KMS-11 (cell line): ENCODE results near the gene TXNRD1.
"Not testable (repeated sequence)": the region's sequence is repeated elsewhere in the genome, so short reads cannot be mapped to it uniquely, and the experiment has no call there.

Source experiments
- H2AFZ ChIP-seq: fragments of 200-600 bp; sonication (generic); 2 replicates; pipeline ENCODE4 v1.6.1; 2016; ENCODE audit warnings: antibody characterized with exemption, mixed run types, low read depth
- H3K27ac ChIP-seq: fragments of 200-600 bp; sonication (generic); 2 replicates; pipeline ENCODE4 v1.6.1; 2016; ENCODE audit warnings: mild to moderate bottlenecking, mixed run types
- H3K27me3 ChIP-seq: fragments of 200-600 bp; sonication (generic); 2 replicates; pipeline ENCODE4 v1.6.1; 2017; ENCODE audit warnings: mild to moderate bottlenecking, low read depth, mixed run types, moderate library complexity; ENCODE audit not compliant: insufficient read depth
- H3K36me3 ChIP-seq: fragments of 200-600 bp; sonication (generic); 2 replicates; pipeline ENCODE4 v1.6.1; 2017; ENCODE audit warnings: mild to moderate bottlenecking, mixed run types; ENCODE audit not compliant: insufficient read depth
- H3K4me1 ChIP-seq: fragments of 200-600 bp; sonication (generic); 2 replicates; pipeline ENCODE4 v1.6.1; 2016; ENCODE audit warnings: mild to moderate bottlenecking, low read depth, mixed run types; ENCODE audit not compliant: poor library complexity, severe bottlenecking
- H3K4me2 ChIP-seq: fragments of 200-600 bp; sonication (generic); 2 replicates; pipeline ENCODE4 v1.7.0; 2016; ENCODE audit warnings: mild to moderate bottlenecking, mixed run types
- H3K4me3 ChIP-seq: fragments of 200-600 bp; sonication (generic); IDR thresholded peaks from 2 replicates; pipeline ENCODE4 v1.6.1; 2017; ENCODE audit warnings: low read depth, low read length, mixed read lengths; ENCODE audit not compliant: insufficient read depth
- H3K79me2 ChIP-seq: fragments of 200-600 bp; sonication (generic); 2 replicates; pipeline ENCODE4 v1.6.1; 2016; ENCODE audit warnings: low read depth, mixed run types; ENCODE audit not compliant: insufficient read depth
- H3K9ac ChIP-seq: fragments of 200-600 bp; sonication (generic); 2 replicates; pipeline ENCODE4 v1.6.1; 2016; ENCODE audit warnings: mild to moderate bottlenecking, mixed run types
- H4K20me1 ChIP-seq: fragments of 200-600 bp; sonication (generic); 2 replicates; pipeline ENCODE4 v1.6.1; 2016; ENCODE audit warnings: mild to moderate bottlenecking, mixed run types; ENCODE audit not compliant: insufficient read depth
- TF ChIP-seq, protein P1 (sequence below): fragments of 200-600 bp; sonication (generic); conservative IDR thresholded peaks from 2 replicates; pipeline ENCODE4 v1.6.1; 2017; ENCODE audit warnings: low read depth, mild to moderate bottlenecking, antibody characterized with exemption, low read length, moderate library complexity, mixed read lengths

Gene TXNRD1

GRCh38 chr12:104384141-104384880, 168.7 kb downstream of the TXNRD1 start:
- Histone ChIP-seq H3K27me3 (no peaks in the 10 kb centered on the region), H4K20me1 (no peaks in the 10 kb centered on the region), H3K9ac (no peak overlapping the region), H3K4me2 (no peak overlapping the region), H3K36me3 (no peaks in the 10 kb centered on the region), H2AFZ (no peak overlapping the region), H3K4me3 (no peak overlapping the region), H3K79me2 (no peaks in the 10 kb centered on the region), H3K27ac (no peak overlapping the region), H3K4me1 (no peaks in the 10 kb centered on the region)
- TF ChIP-seq, protein P1, sequence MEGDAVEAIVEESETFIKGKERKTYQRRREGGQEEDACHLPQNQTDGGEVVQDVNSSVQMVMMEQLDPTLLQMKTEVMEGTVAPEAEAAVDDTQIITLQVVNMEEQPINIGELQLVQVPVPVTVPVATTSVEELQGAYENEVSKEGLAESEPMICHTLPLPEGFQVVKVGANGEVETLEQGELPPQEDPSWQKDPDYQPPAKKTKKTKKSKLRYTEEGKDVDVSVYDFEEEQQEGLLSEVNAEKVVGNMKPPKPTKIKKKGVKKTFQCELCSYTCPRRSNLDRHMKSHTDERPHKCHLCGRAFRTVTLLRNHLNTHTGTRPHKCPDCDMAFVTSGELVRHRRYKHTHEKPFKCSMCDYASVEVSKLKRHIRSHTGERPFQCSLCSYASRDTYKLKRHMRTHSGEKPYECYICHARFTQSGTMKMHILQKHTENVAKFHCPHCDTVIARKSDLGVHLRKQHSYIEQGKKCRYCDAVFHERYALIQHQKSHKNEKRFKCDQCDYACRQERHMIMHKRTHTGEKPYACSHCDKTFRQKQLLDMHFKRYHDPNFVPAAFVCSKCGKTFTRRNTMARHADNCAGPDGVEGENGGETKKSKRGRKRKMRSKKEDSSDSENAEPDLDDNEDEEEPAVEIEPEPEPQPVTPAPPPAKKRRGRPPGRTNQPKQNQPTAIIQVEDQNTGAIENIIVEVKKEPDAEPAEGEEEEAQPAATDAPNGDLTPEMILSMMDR: no peak

DNA sequence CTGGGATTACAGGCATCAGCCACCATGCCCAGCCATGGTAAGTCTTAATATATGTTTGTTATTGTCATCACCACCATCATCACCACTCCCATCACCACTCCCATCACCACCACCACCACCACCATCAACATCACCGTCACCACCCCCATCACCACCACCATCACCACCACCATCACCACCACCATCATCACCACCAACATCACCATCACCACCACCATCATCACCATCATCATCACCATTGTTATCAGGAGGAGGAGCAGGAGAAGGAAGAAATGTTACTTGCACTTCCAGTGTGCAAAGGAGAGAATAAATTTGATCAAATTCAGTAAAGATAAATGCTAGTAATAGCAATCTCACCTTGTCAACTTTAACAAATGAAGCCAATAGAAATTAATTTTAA, 169.9 kb downstream of the TXNRD1 start:
- H3K36me3 ChIP-seq: no peaks in the 10 kb centered on the region
- no peak overlapping the region for H3K27ac ChIP-seq
- no peaks in the 10 kb centered on the region for H3K4me1 ChIP-seq
- H3K4me3 ChIP-seq: no peak overlapping the region
- H4K20me1 ChIP-seq: no peaks in the 10 kb centered on the region
- no peak overlapping the region for H3K4me2 ChIP-seq
- no peaks in the 10 kb centered on the region for H3K79me2 ChIP-seq
- H2AFZ ChIP-seq: no peak overlapping the region
- H3K27me3 ChIP-seq: no peaks in the 10 kb centered on the region
- TF ChIP-seq, protein P1: no peak
- H3K9ac ChIP-seq: no peak overlapping the region

- TF ChIP-seq, protein P1: no peak
- Histone ChIP-seq H3K9ac (no peak overlapping the region), H3K36me3 (no peaks in the 10 kb centered on the region), H3K27ac (no peak overlapping the region), H2AFZ (no peak overlapping the region), H3K4me1 (no peaks in the 10 kb centered on the region), H3K27me3 (no peaks in the 10 kb centered on the region), H4K20me1 (no peaks in the 10 kb centered on the region), H3K4me3 (no peak overlapping the region), H3K79me2 (no peaks in the 10 kb centered on the region), H3K4me2 (no peak overlapping the region)
Observed at GRCh38 chr12:104386461-104386860, 170.9 kb downstream of the TXNRD1 start.

DNA sequence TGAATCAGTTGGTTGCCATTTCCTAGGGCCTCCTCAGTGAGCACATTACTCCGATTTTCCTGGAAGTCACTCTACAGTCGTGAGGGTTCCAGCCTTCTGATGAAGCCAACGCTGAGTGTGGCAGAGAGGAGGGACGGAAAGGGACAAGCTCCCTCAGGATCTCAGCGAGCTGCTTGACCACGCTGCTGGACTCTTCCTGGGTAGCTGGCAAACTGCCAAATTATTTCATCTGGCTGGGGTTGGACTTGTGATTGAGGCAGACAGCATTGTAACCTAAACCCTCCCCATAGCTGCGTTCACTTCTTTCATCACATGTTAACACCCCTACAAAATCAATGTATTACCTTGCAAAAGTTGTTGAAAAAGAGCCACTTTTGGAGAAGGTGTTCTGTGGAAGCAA, 171.6 kb downstream of the TXNRD1 start:
- no peaks in the 10 kb centered on the region for H3K4me1 ChIP-seq
- no peaks in the 10 kb centered on the region for H3K79me2 ChIP-seq
- H3K4me3 ChIP-seq: no peak overlapping the region
- H3K27me3 ChIP-seq: no peaks in the 10 kb centered on the region
- no peak overlapping the region for H3K27ac ChIP-seq
- H3K4me2 ChIP-seq: no peak overlapping the region
- no peaks in the 10 kb centered on the region for H3K36me3 ChIP-seq
- H3K9ac ChIP-seq: no peak overlapping the region
- TF ChIP-seq, protein P1: no peak
- no peaks in the 10 kb centered on the region for H4K20me1 ChIP-seq
- no peak overlapping the region for H2AFZ ChIP-seq

DNA sequence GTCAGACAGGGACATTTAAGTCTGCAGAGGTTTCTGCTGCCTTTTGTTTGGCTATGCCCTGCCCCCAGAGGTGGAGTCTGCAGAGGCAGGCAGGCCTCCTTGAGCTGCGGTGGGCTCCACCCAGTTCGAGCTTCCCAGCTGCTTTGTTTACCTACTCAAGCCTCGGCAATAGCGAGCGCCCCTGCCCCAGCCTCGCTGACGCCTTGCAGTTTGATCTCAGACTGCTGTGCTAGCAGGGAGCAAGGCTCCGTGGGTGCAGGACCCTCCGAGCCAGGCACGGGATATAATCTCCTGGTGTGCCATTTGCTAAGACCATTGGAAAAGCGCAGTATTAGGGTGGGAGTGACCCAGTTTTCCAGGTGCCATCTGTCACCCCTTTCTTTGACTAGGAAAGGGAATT, 178.5 kb downstream of the TXNRD1 start:
- not testable (repeated sequence) for H2AFZ ChIP-seq, H3K27me3 ChIP-seq, H3K9ac ChIP-seq, H4K20me1 ChIP-seq, H3K4me3 ChIP-seq, H3K4me2 ChIP-seq, H3K27ac ChIP-seq, H3K79me2 ChIP-seq, H3K4me1 ChIP-seq, H3K36me3 ChIP-seq
